CD14-positive monocyte (primary cell): ENCODE results near the gene ZNF525. TPM values are rescaled to one million over a fixed set of nuclear protein-coding genes. Genes with fewer than 3 reads are reported as not detected.
"Not testable (repeated sequence)": the region's sequence is repeated elsewhere in the genome, so short reads cannot be mapped to it uniquely, and the experiment has no call there.

Experiments used
- DNase-seq, 3 donors: peaks; one replicate each; pipeline ENCODE4 v3.0.0-alpha.2; 2011 to 2022
- H2AFZ ChIP-seq: 2 replicates; pipeline ENCODE4 v1.6.0; 2012; ENCODE audit warnings: mild to moderate bottlenecking, low read depth, low read length, inconsistent platforms; ENCODE audit not compliant: insufficient read depth, poor library complexity, severe bottlenecking
- H3K27ac ChIP-seq, 2 donors: 1 replicate in 1 of 2; 2 replicates in 1 of 2; pipeline ENCODE4 v1.5.1; 2012 to 2013; ENCODE audit warnings: low read length in 2 of 2, control low read depth in 1 of 2, inconsistent platforms in 1 of 2, low read depth in 1 of 2, mild to moderate bottlenecking in 1 of 2
- H3K27me3 ChIP-seq, 2 donors: one replicate each; pipeline versions ENCODE4 v1.6.0 to v1.6.1; 2011 to 2013; ENCODE audit warnings: low read length in 2 of 2; ENCODE audit not compliant: control insufficient read depth in 2 of 2, insufficient read depth in 2 of 2
- H3K36me3 ChIP-seq, 2 donors: replicated peaks in 1 of 2; 1 replicate in 1 of 2; 2 replicates in 1 of 2; pipeline versions ENCODE4 v1.5.1 to v1.6.1; 2012 to 2013; ENCODE audit warnings: low read length in 2 of 2, control low read depth in 1 of 2, inconsistent platforms in 1 of 2, mild to moderate bottlenecking in 1 of 2; ENCODE audit not compliant: insufficient read depth in 2 of 2, control insufficient read depth in 1 of 2
- H3K4me1 ChIP-seq, 2 donors: 1 replicate in 1 of 2; 2 replicates in 1 of 2; pipeline versions ENCODE4 v1.5.1 to v1.6.1; 2012 to 2013; ENCODE audit warnings: low read length in 2 of 2, control low read depth in 1 of 2, inconsistent platforms in 1 of 2, mild to moderate bottlenecking in 1 of 2, moderate library complexity in 1 of 2; ENCODE audit not compliant: insufficient read depth in 2 of 2, control insufficient read depth in 1 of 2
- H3K4me2 ChIP-seq: replicated peaks from 2 replicates; pipeline ENCODE3; 2012; ENCODE audit warnings: low read length, moderate library complexity, mild to moderate bottlenecking; ENCODE audit not compliant: poor library complexity, severe bottlenecking; ENCODE audit errors: extremely low read depth
- H3K4me3 ChIP-seq, 3 experiments: fragments of 200-600 bp in 1 of 3; sonication (generic) in 1 of 3; replicated peaks in 1 of 3; 1 replicate in 2 of 3; 2 replicates in 1 of 3; pipeline ENCODE4 v1.5.1; 2011 to 2013; ENCODE audit warnings: low read length in 3 of 3, mild to moderate bottlenecking in 3 of 3, control low read depth in 2 of 3, low read depth in 2 of 3, inconsistent platforms in 1 of 3, moderate library complexity in 1 of 3
- H3K79me2 ChIP-seq: 2 replicates; pipeline ENCODE4 v1.6.0; 2012; ENCODE audit warnings: mild to moderate bottlenecking, control low read depth, inconsistent platforms, low read length, moderate library complexity; ENCODE audit not compliant: insufficient read depth
- H3K9ac ChIP-seq: 2 replicates; pipeline ENCODE4 v1.6.0; 2017; ENCODE audit warnings: low read length, mild to moderate bottlenecking; ENCODE audit not compliant: insufficient read depth, poor library complexity, severe bottlenecking
- H3K9me3 ChIP-seq, 2 donors: replicated peaks in 1 of 2; 1 replicate in 1 of 2; 2 replicates in 1 of 2; pipeline versions ENCODE4 v1.5.1 to v1.6.1; 2012 to 2013; ENCODE audit warnings: low read length in 2 of 2, control low read depth in 1 of 2; ENCODE audit not compliant: control insufficient read depth in 1 of 2, insufficient read depth in 1 of 2
- H4K20me1 ChIP-seq: 2 replicates; pipeline ENCODE4 v1.6.0; 2012; ENCODE audit warnings: mild to moderate bottlenecking, low read length, control low read depth, moderate library complexity; ENCODE audit not compliant: insufficient read depth
- H3K27ac Mint-ChIP-seq, 7 donors: one replicate each; pipeline ENCODE4 v1.8.0; 2020; ENCODE audit warnings: mild to moderate bottlenecking in 7 of 7, mixed read lengths in 7 of 7, moderate library complexity in 6 of 7, inconsistent platforms in 2 of 7
- H3K27me3 Mint-ChIP-seq, 3 donors: one replicate each; pipeline ENCODE4 v1.8.0; 2021 to 2022; ENCODE audit warnings: low read depth in 3 of 3, mild to moderate bottlenecking in 3 of 3, mixed read lengths in 3 of 3, moderate library complexity in 3 of 3, inconsistent platforms in 1 of 3
- H3K36me3 Mint-ChIP-seq, 2 donors: one replicate each; pipeline ENCODE4 v1.8.0; 2020; ENCODE audit warnings: mixed read lengths in 2 of 2, inconsistent platforms in 1 of 2, mild to moderate bottlenecking in 1 of 2
- H3K4me1 Mint-ChIP-seq: one replicate; pipeline ENCODE4 v1.8.0; 2020; ENCODE audit warnings: mild to moderate bottlenecking, mixed read lengths
- H3K4me3 Mint-ChIP-seq, 2 donors: one replicate each; pipeline ENCODE4 v1.8.0; 2020; ENCODE audit warnings: mild to moderate bottlenecking in 2 of 2, mixed read lengths in 2 of 2, moderate library complexity in 1 of 2
- H3K9me3 Mint-ChIP-seq, 7 donors: one replicate each; pipeline ENCODE4 v1.8.0; 2020 to 2022; ENCODE audit warnings: mixed read lengths in 7 of 7, mild to moderate bottlenecking in 6 of 7, moderate library complexity in 6 of 7, inconsistent platforms in 2 of 7
- CTCF ChIP-seq: fragments of 200-600 bp; IDR thresholded peaks from one replicate; pipeline ENCODE4 v1.8.0; 2022; ENCODE audit warnings: antibody characterized with exemption, mild to moderate bottlenecking
- WGBS: methylation state at CpG from one replicate; pipeline ENCODE4 v1.1.5; 2013; ENCODE audit warnings: missing lambda C conversion rate; ENCODE audit not compliant: insufficient coverage; 5-methylcytosine and 5-hydroxymethylcytosine counted together
- intact Hi-C, 2 donors: fragments of 100-400 bp; cut with micrococcal nuclease; formaldehyde crosslinking; loops; one replicate each; pipeline versions ENCODE4 v1.15.0 to v1.15.1; 2023
- polyA plus RNA-seq, 3 donors: library from polyadenylated mRNA; depleted of rRNA in 1 of 3; unstranded in 2 of 3; stranded (reverse) in 1 of 3; fragments of 300-500 nt in 2 of 3; fragments of >200 nt in 1 of 3; fragmentation: Illumina TruSeq in 2 of 3; gene quantifications; 1 replicate in 2 of 3; 2 replicates in 1 of 3; pipeline ENCODE4 v1.2.3, GENCODE V29; 2012 to 2021

ZNF525 gene
- polyA plus RNA-seq, 3 donors: 0.29 to 2.0 (median 0.64) TPM

- H3K27ac ChIP-seq: no peak overlapping the region
- WGBS: no CpG with 5 or more reads among the region's 1 CpG
- peaks cover 21% of the 10 kb centered on the region for H3K4me1 Mint-ChIP-seq
- no peaks in the 10 kb centered on the region for H3K27me3 ChIP-seq
- peaks cover 33 to 39% of the 10 kb centered on the region in 2 donors for H3K9me3 ChIP-seq
- H3K4me3 Mint-ChIP-seq: no peak overlapping the region
- peaks cover 24 to 37% of the 10 kb centered on the region in 2 donors for H3K36me3 ChIP-seq
- peaks cover 31 to 40% of the 10 kb centered on the region in 2 donors for H3K36me3 Mint-ChIP-seq
- intact Hi-C loops: loop anchor here (5.0 to 10.0 kb wide), 5 partner anchors 36 to 432 kb away; partner anchors contain the start of genes ZNF665 (in 2 of the 2), ZNF761 (in 1 of the 2), ZNF813 (in 1 of the 2) and ZNF816 (in 1 of the 2)
- H3K4me3 ChIP-seq: peak overlapping the region in 1 of 3 experiments; percentile 94
- no peak for TF ChIP-seq CTCF
- H3K4me2 ChIP-seq: no peak overlapping the region
- H3K9me3 Mint-ChIP-seq: peaks cover 26 to 58% (median 52%) of the 10 kb centered on the region in 7 donors
- H3K27me3 Mint-ChIP-seq: peaks cover 0 to 4% (median 1%) of the 10 kb centered on the region in 3 donors
- DNase-seq: no peak
- no peaks in the 10 kb centered on the region for H4K20me1 ChIP-seq
- H2AFZ ChIP-seq: no peak overlapping the region
- no peak overlapping the region for H3K9ac ChIP-seq
- peaks cover 13 to 19% of the 10 kb centered on the region in 2 donors for H3K4me1 ChIP-seq
- H3K79me2 ChIP-seq: peaks cover 12% of the 10 kb centered on the region
- H3K27ac Mint-ChIP-seq: no peak overlapping the region
Observed at GRCh38 chr19:53396525-53396868, 31.0 kb downstream of the ZNF525 start.

GRCh38 chr19:53397918-53398317, 32.4 kb downstream of the ZNF525 start:
- peaks cover 13 to 19% of the 10 kb centered on the region in 2 donors for H3K4me1 ChIP-seq
- not testable (repeated sequence) for H3K27ac ChIP-seq, H3K27me3 ChIP-seq, H3K27ac Mint-ChIP-seq, H3K9ac ChIP-seq, H3K4me3 Mint-ChIP-seq, H3K27me3 Mint-ChIP-seq, DNase-seq, H3K4me2 ChIP-seq, H2AFZ ChIP-seq, H4K20me1 ChIP-seq, H3K4me3 ChIP-seq
- peaks cover 33 to 51% of the 10 kb centered on the region in 2 donors for H3K36me3 ChIP-seq
- intact Hi-C loops: loop anchor here (5.0 to 10.0 kb wide), 5 partner anchors 34 to 433 kb away; partner anchors contain the start of genes ZNF665 (in 2 of the 2), ZNF761 (in 1 of the 2), ZNF813 (in 1 of the 2) and ZNF816 (in 1 of the 2)
- WGBS: no CpG with 5 or more reads among the region's 1 CpG
- H3K79me2 ChIP-seq: peaks cover 12% of the 10 kb centered on the region
- peaks cover 32 to 59% (median 53%) of the 10 kb centered on the region in 7 donors for H3K9me3 Mint-ChIP-seq
- H3K4me1 Mint-ChIP-seq: peaks cover 21% of the 10 kb centered on the region
- H3K9me3 ChIP-seq: peaks cover 37 to 39% of the 10 kb centered on the region in 2 donors
- peaks cover 45 to 54% of the 10 kb centered on the region in 2 donors for H3K36me3 Mint-ChIP-seq
